22Rv1 (cell line): Measurements from ENCODE around the gene PER3.

Experiments
- ZFX ChIP-seq: fragments of 450-650 bp; IDR thresholded peaks from 2 replicates; pipeline ENCODE4 v1.6.1; 2017; ENCODE audit warnings: antibody characterized with exemption, borderline replicate concordance
- TF ChIP-seq, protein P1 (sequence below): fragments of 450-650 bp; IDR thresholded peaks from 2 replicates; pipeline ENCODE4 v1.5.1; 2017; ENCODE audit warnings: mild to moderate bottlenecking

DNA sequence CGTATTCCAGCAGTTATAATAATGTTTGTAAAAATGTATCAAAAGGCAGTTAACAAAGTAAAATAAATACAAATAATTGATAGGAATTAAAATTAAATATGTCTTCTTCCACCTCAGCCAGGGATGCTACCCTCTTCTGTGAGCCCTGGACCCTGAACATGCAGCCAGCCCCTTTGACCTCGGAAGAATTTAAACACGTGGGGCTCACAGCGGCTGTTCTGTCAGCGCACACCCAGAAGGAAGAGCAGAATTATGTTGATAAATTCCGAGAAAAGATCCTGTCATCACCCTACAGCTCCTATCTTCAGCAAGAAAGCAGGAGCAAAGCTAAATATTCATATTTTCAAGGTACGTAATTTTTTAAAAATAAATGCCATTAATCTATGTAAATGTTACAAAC lies 42.3 kb downstream of the PER3 start:
- TF ChIP-seq, protein P1, sequence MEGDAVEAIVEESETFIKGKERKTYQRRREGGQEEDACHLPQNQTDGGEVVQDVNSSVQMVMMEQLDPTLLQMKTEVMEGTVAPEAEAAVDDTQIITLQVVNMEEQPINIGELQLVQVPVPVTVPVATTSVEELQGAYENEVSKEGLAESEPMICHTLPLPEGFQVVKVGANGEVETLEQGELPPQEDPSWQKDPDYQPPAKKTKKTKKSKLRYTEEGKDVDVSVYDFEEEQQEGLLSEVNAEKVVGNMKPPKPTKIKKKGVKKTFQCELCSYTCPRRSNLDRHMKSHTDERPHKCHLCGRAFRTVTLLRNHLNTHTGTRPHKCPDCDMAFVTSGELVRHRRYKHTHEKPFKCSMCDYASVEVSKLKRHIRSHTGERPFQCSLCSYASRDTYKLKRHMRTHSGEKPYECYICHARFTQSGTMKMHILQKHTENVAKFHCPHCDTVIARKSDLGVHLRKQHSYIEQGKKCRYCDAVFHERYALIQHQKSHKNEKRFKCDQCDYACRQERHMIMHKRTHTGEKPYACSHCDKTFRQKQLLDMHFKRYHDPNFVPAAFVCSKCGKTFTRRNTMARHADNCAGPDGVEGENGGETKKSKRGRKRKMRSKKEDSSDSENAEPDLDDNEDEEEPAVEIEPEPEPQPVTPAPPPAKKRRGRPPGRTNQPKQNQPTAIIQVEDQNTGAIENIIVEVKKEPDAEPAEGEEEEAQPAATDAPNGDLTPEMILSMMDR = no peak
- TF ChIP-seq ZFX = no peak
